BLaER1 (cell line): ENCODE data around the gene CTNNA2.

Source experiments
- H3K27ac ChIP-seq: shearing (Covaris generic); formaldehyde crosslinking; 2 replicates; pipeline ENCODE4 v1.8.1; 2022
- H3K27me3 ChIP-seq: shearing (Covaris generic); formaldehyde crosslinking; 2 replicates; pipeline ENCODE4 v1.8.1; 2022
- H3K36me3 ChIP-seq: shearing (Covaris generic); formaldehyde crosslinking; 2 replicates; pipeline ENCODE4 v1.8.1; 2022
- H3K4me1 ChIP-seq: shearing (Covaris generic); formaldehyde crosslinking; 2 replicates; pipeline ENCODE4 v1.8.1; 2022
- H3K4me2 ChIP-seq: shearing (Covaris generic); formaldehyde crosslinking; 2 replicates; pipeline ENCODE4 v1.8.1; 2022
- H3K4me3 ChIP-seq: shearing (Covaris generic); formaldehyde crosslinking; 2 replicates; pipeline ENCODE4 v1.8.1; 2022
- H3K9ac ChIP-seq: shearing (Covaris generic); formaldehyde crosslinking; 2 replicates; pipeline ENCODE4 v1.8.1; 2022
- H3K9me3 ChIP-seq: shearing (Covaris generic); formaldehyde crosslinking; 2 replicates; pipeline ENCODE4 v1.8.1; 2022
- H4K20me1 ChIP-seq: shearing (Covaris generic); formaldehyde crosslinking; 2 replicates; pipeline ENCODE4 v1.8.1; 2022
- Cebpa-rat ChIP-seq: shearing (Covaris generic); IDR thresholded peaks from 2 replicates; pipeline ENCODE4 v1.8.1; 2022

Gene CTNNA2

GRCh38 chr2:80105015-80105640 is 592.3 kb downstream of the CTNNA2 start:
- H3K4me2 ChIP-seq: no peak overlapping the region

GRCh38 chr2:80111185-80111584 is 598.3 kb downstream of the CTNNA2 start:
- Histone ChIP-seq H3K27ac (no peak overlapping the region), H3K4me2 (no peak overlapping the region), H3K4me3 (no peak overlapping the region), H3K36me3 (no peaks in the 10 kb centered on the region), H3K4me1 (no peaks in the 10 kb centered on the region), H3K27me3 (no peaks in the 10 kb centered on the region), H4K20me1 (no peaks in the 10 kb centered on the region), H3K9ac (no peak overlapping the region), H3K9me3 (peaks cover 13% of the 10 kb centered on the region)
- no peak for TF ChIP-seq Cebpa-rat

More at GRCh38 chr2:80105015-80105640, 592.3 kb downstream of the CTNNA2 start:
- Histone ChIP-seq H3K4me3 (no peak overlapping the region), H3K27ac (no peak overlapping the region), H4K20me1 (no peaks in the 10 kb centered on the region), H3K27me3 (no peaks in the 10 kb centered on the region), H3K9ac (no peak overlapping the region), H3K9me3 (no peaks in the 10 kb centered on the region), H3K4me1 (no peaks in the 10 kb centered on the region), H3K36me3 (no peaks in the 10 kb centered on the region)
- no peak for TF ChIP-seq Cebpa-rat

DNA sequence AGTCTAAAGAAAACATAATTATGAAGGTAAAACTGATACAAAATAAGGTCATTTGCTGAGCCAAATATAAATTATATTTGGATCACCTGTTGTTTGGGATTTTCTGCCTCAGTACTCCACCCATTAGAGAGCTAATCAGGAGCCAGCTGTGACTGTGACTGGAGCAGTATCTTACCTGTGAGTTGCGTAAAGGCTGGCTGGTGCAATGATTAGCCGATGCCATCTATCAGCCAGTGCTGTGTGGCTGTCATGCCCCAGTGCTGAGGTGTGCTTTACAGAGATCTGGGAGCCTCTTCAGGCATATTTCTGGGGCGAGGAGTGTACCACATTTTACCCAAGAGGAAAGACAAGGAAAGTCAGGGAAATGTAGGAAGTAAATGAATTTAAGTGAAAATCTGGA is 599.9 kb downstream of the CTNNA2 start:
- no peak for TF ChIP-seq Cebpa-rat
- H3K4me1 ChIP-seq: peaks cover 5% of the 10 kb centered on the region; the same call in 1 of the 2 replicates
- H4K20me1 ChIP-seq: no peaks in the 10 kb centered on the region
- no peaks in the 10 kb centered on the region for H3K27me3 ChIP-seq
- H3K4me3 ChIP-seq: no peak overlapping the region
- no peak overlapping the region for H3K4me2 ChIP-seq
- H3K36me3 ChIP-seq: no peaks in the 10 kb centered on the region
- no peak overlapping the region for H3K9ac ChIP-seq
- no peak overlapping the region for H3K27ac ChIP-seq
- peaks cover 13% of the 10 kb centered on the region for H3K9me3 ChIP-seq

DNA sequence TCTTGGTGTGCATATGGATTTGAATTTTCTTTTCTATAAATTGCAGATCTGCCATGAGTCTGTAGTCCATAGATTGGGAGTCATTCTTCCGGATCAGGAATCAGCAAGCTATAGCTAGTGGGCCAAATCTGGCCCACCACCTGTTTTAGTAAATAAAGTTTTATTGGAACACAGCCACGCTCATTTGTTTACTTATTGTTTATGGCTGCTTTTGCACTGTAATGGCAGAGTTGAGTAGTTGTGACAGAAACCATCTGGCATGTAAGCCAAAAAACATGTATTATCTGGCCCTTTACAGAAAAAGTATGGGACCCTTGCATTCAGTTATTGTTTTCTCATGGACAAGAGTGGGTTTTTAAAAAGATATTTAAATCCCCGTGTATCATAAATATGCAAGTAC is 600.5 kb downstream of the CTNNA2 start:
- Histone ChIP-seq H3K4me2 (no peak overlapping the region), H3K36me3 (no peaks in the 10 kb centered on the region), H3K9ac (no peak overlapping the region), H4K20me1 (no peaks in the 10 kb centered on the region), H3K27ac (no peak overlapping the region), H3K27me3 (no peaks in the 10 kb centered on the region), H3K4me1 (peaks cover 5% of the 10 kb centered on the region; the same call in 1 of the 2 replicates), H3K9me3 (peaks cover 13% of the 10 kb centered on the region), H3K4me3 (no peak overlapping the region)
- no peak for TF ChIP-seq Cebpa-rat

- Histone ChIP-seq H3K9me3 (peaks cover 13% of the 10 kb centered on the region), H3K9ac (no peak overlapping the region), H4K20me1 (no peaks in the 10 kb centered on the region), H3K4me2 (no peak overlapping the region), H3K4me1 (peaks cover 5% of the 10 kb centered on the region; the same call in 1 of the 2 replicates), H3K27me3 (no peaks in the 10 kb centered on the region), H3K4me3 (no peak overlapping the region), H3K27ac (no peak overlapping the region), H3K36me3 (no peaks in the 10 kb centered on the region)
- TF ChIP-seq Cebpa-rat: no peak
Observed at GRCh38 chr2:80114812-80115211, 602.0 kb downstream of the CTNNA2 start.

GRCh38 chr2:80117401-80117800 is 604.5 kb downstream of the CTNNA2 start:
- no peaks in the 10 kb centered on the region for H3K27me3 ChIP-seq
- no peak overlapping the region for H3K27ac ChIP-seq
- no peak for TF ChIP-seq Cebpa-rat
- no peak overlapping the region for H3K4me3 ChIP-seq
- H3K9ac ChIP-seq: no peak overlapping the region
- H3K4me2 ChIP-seq: no peak overlapping the region
- no peaks in the 10 kb centered on the region for H4K20me1 ChIP-seq
- peaks cover 5% of the 10 kb centered on the region; the same call in 1 of the 2 replicates for H3K4me1 ChIP-seq
- H3K9me3 ChIP-seq: no peaks in the 10 kb centered on the region
- no peaks in the 10 kb centered on the region for H3K36me3 ChIP-seq

GRCh38 chr2:80120866-80121265 is 608.0 kb downstream of the CTNNA2 start:
- Histone ChIP-seq H3K9ac (no peak overlapping the region), H4K20me1 (no peaks in the 10 kb centered on the region), H3K27me3 (no peaks in the 10 kb centered on the region), H3K4me2 (no peak overlapping the region), H3K9me3 (no peaks in the 10 kb centered on the region), H3K4me1 (peaks cover 5% of the 10 kb centered on the region; the same call in 1 of the 2 replicates), H3K36me3 (no peaks in the 10 kb centered on the region), H3K27ac (no peak overlapping the region), H3K4me3 (no peak overlapping the region)
- TF ChIP-seq Cebpa-rat: no peak

- no peak for TF ChIP-seq Cebpa-rat
- H3K9me3 ChIP-seq: no peaks in the 10 kb centered on the region
- H3K9ac ChIP-seq: no peak overlapping the region
- no peak overlapping the region for H3K4me3 ChIP-seq
- H3K27me3 ChIP-seq: no peaks in the 10 kb centered on the region
- H3K27ac ChIP-seq: no peak overlapping the region
- H3K36me3 ChIP-seq: no peaks in the 10 kb centered on the region
- no peaks in the 10 kb centered on the region for H4K20me1 ChIP-seq
- H3K4me1 ChIP-seq: 0 out of 2 replicates have a peak, but pooled peaks cover under 1% of the 10 kb centered on the region
- H3K4me2 ChIP-seq: no peak overlapping the region
Observed at GRCh38 chr2:80122675-80123074, 609.8 kb downstream of the CTNNA2 start.

GRCh38 chr2:80126596-80127189 is 613.8 kb downstream of the CTNNA2 start:
- Histone ChIP-seq H3K27me3 (no peaks in the 10 kb centered on the region), H3K36me3 (no peaks in the 10 kb centered on the region), H4K20me1 (no peaks in the 10 kb centered on the region), H3K4me1 (no peaks in the 10 kb centered on the region), H3K27ac (no peak overlapping the region), H3K9me3 (no peaks in the 10 kb centered on the region), H3K4me2 (no peak overlapping the region), H3K4me3 (no peak overlapping the region), H3K9ac (no peak overlapping the region)
- no peak for TF ChIP-seq Cebpa-rat

- no peak for TF ChIP-seq Cebpa-rat
- no peaks in the 10 kb centered on the region for H3K4me1 ChIP-seq
- no peak overlapping the region for H3K9ac ChIP-seq
- no peaks in the 10 kb centered on the region for H3K27me3 ChIP-seq
- H3K4me3 ChIP-seq: no peak overlapping the region
- no peaks in the 10 kb centered on the region for H3K36me3 ChIP-seq
- H3K4me2 ChIP-seq: no peak overlapping the region
- H3K27ac ChIP-seq: no peak overlapping the region
- H4K20me1 ChIP-seq: no peaks in the 10 kb centered on the region
- H3K9me3 ChIP-seq: no peaks in the 10 kb centered on the region
Observed at GRCh38 chr2:80128080-80128479, 615.2 kb downstream of the CTNNA2 start.
